ENCODE data around the gene NETO1.

The NETO1 gene

GRCh38 chr18:72727776-72728175 is 140.0 kb downstream of the NETO1 start:
- no peak for TF ChIP-seq SIN3A (IDR thresholded peaks at IDR 0.05; ENCODE audit: borderline replicate concordance, insufficient read depth, low read length)
- no peak for TF ChIP-seq FOXP2 (optimal IDR thresholded peaks at IDR 0.05; ENCODE audit: borderline replicate concordance, extremely low read depth, extremely low read length, insufficient read depth)
- TF ChIP-seq POLR2AphosphoS5 (IDR thresholded peaks at IDR 0.05; ENCODE audit: low read depth, low read length): no peak
- TF ChIP-seq, protein P1, sequence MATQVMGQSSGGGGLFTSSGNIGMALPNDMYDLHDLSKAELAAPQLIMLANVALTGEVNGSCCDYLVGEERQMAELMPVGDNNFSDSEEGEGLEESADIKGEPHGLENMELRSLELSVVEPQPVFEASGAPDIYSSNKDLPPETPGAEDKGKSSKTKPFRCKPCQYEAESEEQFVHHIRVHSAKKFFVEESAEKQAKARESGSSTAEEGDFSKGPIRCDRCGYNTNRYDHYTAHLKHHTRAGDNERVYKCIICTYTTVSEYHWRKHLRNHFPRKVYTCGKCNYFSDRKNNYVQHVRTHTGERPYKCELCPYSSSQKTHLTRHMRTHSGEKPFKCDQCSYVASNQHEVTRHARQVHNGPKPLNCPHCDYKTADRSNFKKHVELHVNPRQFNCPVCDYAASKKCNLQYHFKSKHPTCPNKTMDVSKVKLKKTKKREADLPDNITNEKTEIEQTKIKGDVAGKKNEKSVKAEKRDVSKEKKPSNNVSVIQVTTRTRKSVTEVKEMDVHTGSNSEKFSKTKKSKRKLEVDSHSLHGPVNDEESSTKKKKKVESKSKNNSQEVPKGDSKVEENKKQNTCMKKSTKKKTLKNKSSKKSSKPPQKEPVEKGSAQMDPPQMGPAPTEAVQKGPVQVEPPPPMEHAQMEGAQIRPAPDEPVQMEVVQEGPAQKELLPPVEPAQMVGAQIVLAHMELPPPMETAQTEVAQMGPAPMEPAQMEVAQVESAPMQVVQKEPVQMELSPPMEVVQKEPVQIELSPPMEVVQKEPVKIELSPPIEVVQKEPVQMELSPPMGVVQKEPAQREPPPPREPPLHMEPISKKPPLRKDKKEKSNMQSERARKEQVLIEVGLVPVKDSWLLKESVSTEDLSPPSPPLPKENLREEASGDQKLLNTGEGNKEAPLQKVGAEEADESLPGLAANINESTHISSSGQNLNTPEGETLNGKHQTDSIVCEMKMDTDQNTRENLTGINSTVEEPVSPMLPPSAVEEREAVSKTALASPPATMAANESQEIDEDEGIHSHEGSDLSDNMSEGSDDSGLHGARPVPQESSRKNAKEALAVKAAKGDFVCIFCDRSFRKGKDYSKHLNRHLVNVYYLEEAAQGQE (IDR thresholded peaks at IDR 0.05; ENCODE audit: insufficient read depth in 1 of 2, low read depth in 2 of 2, low read length in 2 of 2): no peak
- TF ChIP-seq TAF1 (IDR thresholded peaks at IDR 0.05; ENCODE audit: borderline replicate concordance, insufficient read depth, low read length): no peak

DNA sequence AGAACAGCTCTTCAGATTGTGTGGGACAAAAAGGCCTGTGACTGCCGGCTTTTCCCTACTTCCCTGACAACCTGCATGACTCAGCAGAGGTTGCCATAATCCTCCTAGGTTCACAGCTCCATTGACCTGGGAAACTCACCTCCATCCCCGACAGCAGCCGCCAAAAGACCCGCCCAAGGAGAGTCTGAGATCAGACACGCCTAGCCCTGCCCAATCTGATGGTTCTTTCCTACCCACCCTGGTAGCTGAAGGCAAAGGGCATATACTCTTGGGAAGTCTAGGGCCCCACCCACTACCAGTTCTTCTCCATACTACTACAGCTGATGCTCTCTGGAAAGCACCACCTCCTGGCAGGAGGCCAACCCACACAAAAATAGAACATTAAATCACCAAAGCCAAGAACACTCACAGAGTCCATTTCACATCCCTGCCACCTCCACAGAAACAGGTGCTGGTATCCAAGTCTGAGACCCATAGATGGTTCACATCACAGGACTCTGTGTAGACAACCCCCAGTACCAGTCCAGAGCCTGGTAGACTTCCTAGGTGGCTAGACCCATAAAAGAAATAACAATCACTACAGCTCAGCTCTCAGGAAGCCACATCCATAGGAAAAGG is 140.6 kb downstream of the NETO1 start:
- TF ChIP-seq TAF1 (IDR thresholded peaks at IDR 0.05; ENCODE audit: borderline replicate concordance, insufficient read depth, low read length): no peak
- TF ChIP-seq POLR2AphosphoS5 (IDR thresholded peaks at IDR 0.05; ENCODE audit: low read depth, low read length): no peak
- TF ChIP-seq, protein P1 (IDR thresholded peaks at IDR 0.05; ENCODE audit: insufficient read depth in 1 of 2, low read depth in 2 of 2, low read length in 2 of 2): no peak
- TF ChIP-seq FOXP2 (optimal IDR thresholded peaks at IDR 0.05; ENCODE audit: borderline replicate concordance, extremely low read depth, extremely low read length, insufficient read depth): no peak
- no peak for TF ChIP-seq SIN3A (IDR thresholded peaks at IDR 0.05; ENCODE audit: borderline replicate concordance, insufficient read depth, low read length)

DNA sequence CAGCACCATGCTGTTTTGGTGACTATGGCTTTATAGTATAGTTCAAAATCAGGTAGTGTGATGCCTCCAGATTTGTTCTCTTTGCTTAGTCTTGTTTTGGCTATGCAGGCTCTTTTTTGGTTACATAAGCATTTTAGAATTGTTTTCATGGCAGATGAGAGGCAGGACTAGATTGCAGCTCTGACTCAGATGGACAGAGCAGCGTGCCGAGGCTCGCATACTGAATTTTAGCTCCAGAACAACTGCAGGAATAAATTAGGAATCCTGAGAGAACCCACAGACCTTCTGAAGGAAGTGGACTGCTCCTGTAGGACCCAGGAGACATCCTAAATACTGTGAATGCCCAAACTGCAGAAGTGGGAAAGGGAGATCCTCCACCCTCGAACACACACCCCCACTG is 141.6 kb downstream of the NETO1 start:
- TF ChIP-seq POLR2AphosphoS5 (IDR thresholded peaks at IDR 0.05; ENCODE audit: low read depth, low read length) (no peak), TAF1 (IDR thresholded peaks at IDR 0.05; ENCODE audit: borderline replicate concordance, insufficient read depth, low read length) (no peak), FOXP2 (optimal IDR thresholded peaks at IDR 0.05; ENCODE audit: borderline replicate concordance, extremely low read depth, extremely low read length, insufficient read depth) (no peak), SIN3A (IDR thresholded peaks at IDR 0.05; ENCODE audit: borderline replicate concordance, insufficient read depth, low read length) (no peak)
- TF ChIP-seq, protein P1 (IDR thresholded peaks at IDR 0.05; ENCODE audit: insufficient read depth in 1 of 2, low read depth in 2 of 2, low read length in 2 of 2): no peak

GRCh38 chr18:72721330-72721729 is 146.5 kb downstream of the NETO1 start:
- TF ChIP-seq SIN3A (IDR thresholded peaks at IDR 0.05; ENCODE audit: borderline replicate concordance, insufficient read depth, low read length): no peak
- TF ChIP-seq FOXP2 (optimal IDR thresholded peaks at IDR 0.05; ENCODE audit: borderline replicate concordance, extremely low read depth, extremely low read length, insufficient read depth): no peak
- TF ChIP-seq TAF1 (IDR thresholded peaks at IDR 0.05; ENCODE audit: borderline replicate concordance, insufficient read depth, low read length): no peak
- TF ChIP-seq, protein P1 (IDR thresholded peaks at IDR 0.05; ENCODE audit: insufficient read depth in 1 of 2, low read depth in 2 of 2, low read length in 2 of 2): no peak
- no peak for TF ChIP-seq POLR2AphosphoS5 (IDR thresholded peaks at IDR 0.05; ENCODE audit: low read depth, low read length)

All from PFSK-1 (cell line).